Measurements from ENCODE around the gene EVC.

EVC gene

GRCh38 chr4:5787311-5787710 lies 76.3 kb downstream of the EVC start:
- H3K4me1 ChIP-seq (ENCODE audit: control insufficient read depth, insufficient read depth, low read length), result no peaks in the 10 kb centered on the region
- no peak overlapping the region for H3K4me3 ChIP-seq (ENCODE audit: low read length)
- H3K36me3 ChIP-seq (ENCODE audit: control insufficient read depth, insufficient read depth, low read length), result peaks cover 2% of the 10 kb centered on the region
- H3K27ac ChIP-seq (ENCODE audit: low read depth, low read length), result no peak overlapping the region
- no peak overlapping the region for H3K9ac ChIP-seq (ENCODE audit: low read length)
- no peaks in the 10 kb centered on the region for H3K27me3 ChIP-seq (ENCODE audit: control insufficient read depth, insufficient read depth, low read length)

- Histone ChIP-seq H3K4me1 (ENCODE audit: control insufficient read depth, insufficient read depth, low read length) (no peaks in the 10 kb centered on the region), H3K27me3 (ENCODE audit: control insufficient read depth, insufficient read depth, low read length) (no peaks in the 10 kb centered on the region), H3K4me3 (ENCODE audit: low read length) (no peak overlapping the region), H3K36me3 (ENCODE audit: control insufficient read depth, insufficient read depth, low read length) (peaks cover 2% of the 10 kb centered on the region), H3K9ac (ENCODE audit: low read length) (no peak overlapping the region), H3K27ac (ENCODE audit: low read depth, low read length) (no peak overlapping the region)
Observed at GRCh38 chr4:5788144-5788543, 77.1 kb downstream of the EVC start.

DNA sequence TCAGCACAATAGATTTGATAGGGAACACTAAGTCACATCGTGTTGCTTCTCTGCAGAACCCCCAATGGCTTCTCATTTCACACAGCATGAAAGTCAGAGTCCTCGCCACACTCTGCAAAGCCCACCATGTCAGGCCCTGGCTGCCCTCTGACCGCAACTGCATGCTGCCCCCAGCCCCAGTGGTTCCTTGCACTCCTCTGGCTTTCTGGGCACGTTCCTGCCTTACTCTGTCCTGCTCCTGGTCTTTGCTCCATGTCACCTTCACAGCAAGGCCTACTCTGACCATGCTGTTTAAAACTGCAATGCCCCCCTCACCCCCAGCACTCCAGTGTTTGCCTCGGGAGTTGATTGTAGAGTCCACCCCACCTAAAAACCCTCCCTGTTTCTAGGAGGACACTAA lies 78.1 kb downstream of the EVC start:
- Histone ChIP-seq H3K27me3 (ENCODE audit: control insufficient read depth, insufficient read depth, low read length) (no peaks in the 10 kb centered on the region), H3K9ac (ENCODE audit: low read length) (no peak overlapping the region), H3K27ac (ENCODE audit: low read depth, low read length) (no peak overlapping the region), H3K4me1 (ENCODE audit: control insufficient read depth, insufficient read depth, low read length) (no peaks in the 10 kb centered on the region), H3K36me3 (ENCODE audit: control insufficient read depth, insufficient read depth, low read length) (peaks cover 2% of the 10 kb centered on the region), H3K4me3 (ENCODE audit: low read length) (no peak overlapping the region)

DNA sequence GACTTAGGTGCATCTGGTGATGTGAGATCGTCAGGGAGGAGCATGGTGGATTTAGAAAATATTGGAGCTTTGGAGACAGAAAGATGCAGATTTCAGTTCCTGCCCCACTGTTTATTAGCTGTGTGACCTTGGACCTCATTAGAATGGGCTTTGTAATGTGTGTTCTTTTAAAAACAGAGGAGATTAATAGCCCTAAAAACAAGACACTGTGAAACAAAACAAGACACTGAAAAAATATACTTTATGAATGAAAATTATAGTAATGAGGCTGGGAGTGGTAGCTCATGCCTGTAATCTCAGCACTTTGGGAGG lies 79.5 kb downstream of the EVC start:
- Histone ChIP-seq H3K27ac (ENCODE audit: low read depth, low read length) (no peak overlapping the region), H3K36me3 (ENCODE audit: control insufficient read depth, insufficient read depth, low read length) (no peaks in the 10 kb centered on the region), H3K4me3 (ENCODE audit: low read length) (no peak overlapping the region), H3K4me1 (ENCODE audit: control insufficient read depth, insufficient read depth, low read length) (no peaks in the 10 kb centered on the region), H3K27me3 (ENCODE audit: control insufficient read depth, insufficient read depth, low read length) (no peaks in the 10 kb centered on the region), H3K9ac (ENCODE audit: low read length) (no peak overlapping the region)

DNA sequence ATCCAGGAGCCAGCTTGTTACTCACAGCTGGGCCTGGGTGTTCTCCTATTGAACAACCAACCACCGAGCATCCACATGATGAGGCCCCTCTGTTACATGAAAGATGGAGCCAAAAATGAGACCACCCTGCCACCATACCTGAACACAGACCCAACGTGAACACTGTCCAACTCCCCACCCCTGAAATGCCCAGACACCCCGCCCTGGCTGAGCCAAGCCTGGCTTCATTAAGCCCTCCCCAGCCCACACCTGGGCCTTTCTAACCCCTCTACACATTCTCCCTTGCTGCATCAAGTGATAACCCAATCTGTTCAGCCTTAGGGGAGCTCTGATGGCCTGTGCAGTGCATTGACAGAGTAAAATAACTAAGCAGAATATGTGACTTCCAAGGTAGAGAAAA lies 80.7 kb downstream of the EVC start:
- Histone ChIP-seq H3K4me1 (ENCODE audit: control insufficient read depth, insufficient read depth, low read length) (no peaks in the 10 kb centered on the region), H3K36me3 (ENCODE audit: control insufficient read depth, insufficient read depth, low read length) (no peaks in the 10 kb centered on the region), H3K27ac (ENCODE audit: low read depth, low read length) (no peak overlapping the region), H3K27me3 (ENCODE audit: control insufficient read depth, insufficient read depth, low read length) (no peaks in the 10 kb centered on the region), H3K9ac (ENCODE audit: low read length) (no peak overlapping the region), H3K4me3 (ENCODE audit: low read length) (no peak overlapping the region)

GRCh38 chr4:5793514-5793913 lies 82.5 kb downstream of the EVC start:
- Histone ChIP-seq H3K9ac (ENCODE audit: low read length) (no peak overlapping the region), H3K27ac (ENCODE audit: low read depth, low read length) (no peak overlapping the region), H3K4me1 (ENCODE audit: control insufficient read depth, insufficient read depth, low read length) (no peaks in the 10 kb centered on the region), H3K4me3 (ENCODE audit: low read length) (no peak overlapping the region), H3K27me3 (ENCODE audit: control insufficient read depth, insufficient read depth, low read length) (no peaks in the 10 kb centered on the region), H3K36me3 (ENCODE audit: control insufficient read depth, insufficient read depth, low read length) (no peaks in the 10 kb centered on the region)

- Histone ChIP-seq H3K27ac (ENCODE audit: low read depth, low read length) (no peak overlapping the region), H3K4me3 (ENCODE audit: low read length) (no peak overlapping the region), H3K27me3 (ENCODE audit: control insufficient read depth, insufficient read depth, low read length) (no peaks in the 10 kb centered on the region), H3K36me3 (ENCODE audit: control insufficient read depth, insufficient read depth, low read length) (no peaks in the 10 kb centered on the region), H3K4me1 (ENCODE audit: control insufficient read depth, insufficient read depth, low read length) (no peaks in the 10 kb centered on the region), H3K9ac (ENCODE audit: low read length) (no peak overlapping the region)
Observed at GRCh38 chr4:5795580-5795979, 84.6 kb downstream of the EVC start.

- no peak overlapping the region for H3K9ac ChIP-seq (ENCODE audit: low read length)
- H3K4me1 ChIP-seq (ENCODE audit: control insufficient read depth, insufficient read depth, low read length), result no peaks in the 10 kb centered on the region
- H3K27me3 ChIP-seq (ENCODE audit: control insufficient read depth, insufficient read depth, low read length), result no peaks in the 10 kb centered on the region
- H3K4me3 ChIP-seq (ENCODE audit: low read length), result no peak overlapping the region
- no peak overlapping the region for H3K27ac ChIP-seq (ENCODE audit: low read depth, low read length)
- no peaks in the 10 kb centered on the region for H3K36me3 ChIP-seq (ENCODE audit: control insufficient read depth, insufficient read depth, low read length)
Observed at GRCh38 chr4:5796976-5797375, 86.0 kb downstream of the EVC start.

GRCh38 chr4:5797866-5798265 lies 86.9 kb downstream of the EVC start:
- Histone ChIP-seq H3K27me3 (ENCODE audit: control insufficient read depth, insufficient read depth, low read length) (no peaks in the 10 kb centered on the region), H3K4me3 (ENCODE audit: low read length) (no peak overlapping the region), H3K36me3 (ENCODE audit: control insufficient read depth, insufficient read depth, low read length) (no peaks in the 10 kb centered on the region), H3K27ac (ENCODE audit: low read depth, low read length) (no peak overlapping the region), H3K4me1 (ENCODE audit: control insufficient read depth, insufficient read depth, low read length) (no peaks in the 10 kb centered on the region), H3K9ac (ENCODE audit: low read length) (no peak overlapping the region)

DNA sequence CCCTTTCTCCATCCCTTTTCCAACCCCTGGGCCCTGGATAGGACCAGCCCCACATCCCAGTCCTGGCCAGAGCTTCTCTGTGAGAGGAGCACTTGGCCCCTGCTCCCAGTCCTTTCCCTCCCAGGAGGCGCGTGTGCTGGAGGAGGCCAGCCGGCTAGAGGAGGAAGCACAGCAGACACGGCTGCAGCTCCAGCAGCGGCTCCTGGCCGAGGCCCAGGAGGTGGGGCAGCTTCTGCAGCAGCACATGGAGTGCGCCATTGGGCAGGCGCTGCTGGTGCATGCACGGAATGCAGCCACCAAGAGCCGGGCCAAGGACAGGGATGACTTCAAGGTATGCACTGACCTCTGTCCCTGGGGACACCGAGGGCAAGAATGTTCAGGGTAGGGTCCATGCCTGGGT lies 87.5 kb downstream of the EVC start:
- H3K27ac ChIP-seq (ENCODE audit: low read depth, low read length), result no peak overlapping the region
- no peak overlapping the region for H3K9ac ChIP-seq (ENCODE audit: low read length)
- no peaks in the 10 kb centered on the region for H3K4me1 ChIP-seq (ENCODE audit: control insufficient read depth, insufficient read depth, low read length)
- H3K36me3 ChIP-seq (ENCODE audit: control insufficient read depth, insufficient read depth, low read length), result no peaks in the 10 kb centered on the region
- H3K4me3 ChIP-seq (ENCODE audit: low read length), result no peak overlapping the region
- H3K27me3 ChIP-seq (ENCODE audit: control insufficient read depth, insufficient read depth, low read length), result no peaks in the 10 kb centered on the region

GRCh38 chr4:5798946-5799345 lies 87.9 kb downstream of the EVC start:
- no peaks in the 10 kb centered on the region for H3K4me1 ChIP-seq (ENCODE audit: control insufficient read depth, insufficient read depth, low read length)
- H3K27me3 ChIP-seq (ENCODE audit: control insufficient read depth, insufficient read depth, low read length), result no peaks in the 10 kb centered on the region
- no peak overlapping the region for H3K27ac ChIP-seq (ENCODE audit: low read depth, low read length)
- no peaks in the 10 kb centered on the region for H3K36me3 ChIP-seq (ENCODE audit: control insufficient read depth, insufficient read depth, low read length)
- H3K9ac ChIP-seq (ENCODE audit: low read length), result no peak overlapping the region
- H3K4me3 ChIP-seq (ENCODE audit: low read length), result no peak overlapping the region

DNA sequence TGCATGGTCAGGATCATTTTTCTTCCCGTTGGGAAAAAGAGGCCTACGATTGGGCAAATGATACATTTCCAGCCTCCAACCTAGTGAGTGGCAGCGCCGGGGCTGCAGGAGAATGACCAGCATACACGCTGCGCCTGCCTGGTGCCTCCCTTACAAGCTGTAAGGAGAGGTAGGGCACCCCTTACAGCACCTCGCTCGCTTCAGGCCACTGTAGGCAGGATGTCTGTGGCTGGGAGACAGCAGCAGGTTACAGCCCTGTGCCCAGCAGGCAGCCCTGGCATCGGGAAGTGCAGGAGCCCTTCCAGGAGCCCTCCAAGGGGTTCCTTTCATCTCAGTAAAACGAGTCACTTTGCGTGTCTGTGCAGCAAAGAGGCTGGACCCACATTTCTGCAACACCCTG lies 88.4 kb downstream of the EVC start:
- H3K4me3 ChIP-seq (ENCODE audit: low read length), result no peak overlapping the region
- H3K27ac ChIP-seq (ENCODE audit: low read depth, low read length), result no peak overlapping the region
- H3K36me3 ChIP-seq (ENCODE audit: control insufficient read depth, insufficient read depth, low read length), result no peaks in the 10 kb centered on the region
- H3K27me3 ChIP-seq (ENCODE audit: control insufficient read depth, insufficient read depth, low read length), result no peaks in the 10 kb centered on the region
- no peaks in the 10 kb centered on the region for H3K4me1 ChIP-seq (ENCODE audit: control insufficient read depth, insufficient read depth, low read length)
- H3K9ac ChIP-seq (ENCODE audit: low read length), result no peak overlapping the region

- Histone ChIP-seq H3K27ac (ENCODE audit: low read depth, low read length) (no peak overlapping the region), H3K27me3 (ENCODE audit: control insufficient read depth, insufficient read depth, low read length) (no peaks in the 10 kb centered on the region), H3K4me1 (ENCODE audit: control insufficient read depth, insufficient read depth, low read length) (no peaks in the 10 kb centered on the region), H3K36me3 (ENCODE audit: control insufficient read depth, insufficient read depth, low read length) (no peaks in the 10 kb centered on the region), H3K9ac (ENCODE audit: low read length) (no peak overlapping the region), H3K4me3 (ENCODE audit: low read length) (no peak overlapping the region)
Observed at GRCh38 chr4:5800496-5800895, 89.5 kb downstream of the EVC start.

DNA sequence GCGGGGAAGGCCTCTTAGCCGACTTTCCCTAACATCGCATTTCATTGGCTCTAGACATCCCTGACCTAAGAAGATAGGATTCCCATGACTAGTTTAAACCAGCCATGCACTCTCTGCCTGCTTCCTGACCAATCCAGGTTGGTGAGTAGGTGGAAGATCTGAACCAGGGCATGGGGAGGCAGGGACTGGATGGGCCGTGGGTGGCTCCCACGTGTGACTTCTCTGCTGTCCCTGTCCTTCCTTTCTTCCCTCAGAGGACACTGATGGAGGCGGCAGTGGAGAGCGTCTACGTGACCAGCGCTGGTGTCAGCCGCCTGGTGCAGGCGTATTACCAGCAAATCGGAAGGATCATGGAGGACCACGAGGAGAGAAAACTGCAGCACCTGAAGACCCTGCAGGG lies 90.7 kb downstream of the EVC start:
- no peaks in the 10 kb centered on the region for H3K4me1 ChIP-seq (ENCODE audit: control insufficient read depth, insufficient read depth, low read length)
- H3K9ac ChIP-seq (ENCODE audit: low read length), result no peak overlapping the region
- no peaks in the 10 kb centered on the region for H3K27me3 ChIP-seq (ENCODE audit: control insufficient read depth, insufficient read depth, low read length)
- no peak overlapping the region for H3K27ac ChIP-seq (ENCODE audit: low read depth, low read length)
- no peak overlapping the region for H3K4me3 ChIP-seq (ENCODE audit: low read length)
- H3K36me3 ChIP-seq (ENCODE audit: control insufficient read depth, insufficient read depth, low read length), result no peaks in the 10 kb centered on the region
